Measurements from ENCODE around the gene SHCBP1L. TPM values are rescaled to one million over a fixed set of nuclear protein-coding genes. Genes with fewer than 3 reads are reported as not detected.

Gene SHCBP1L
- total and polyA plus RNA-seq, 4 donors, result 0.37 TPM; not detected in 3

DNA sequence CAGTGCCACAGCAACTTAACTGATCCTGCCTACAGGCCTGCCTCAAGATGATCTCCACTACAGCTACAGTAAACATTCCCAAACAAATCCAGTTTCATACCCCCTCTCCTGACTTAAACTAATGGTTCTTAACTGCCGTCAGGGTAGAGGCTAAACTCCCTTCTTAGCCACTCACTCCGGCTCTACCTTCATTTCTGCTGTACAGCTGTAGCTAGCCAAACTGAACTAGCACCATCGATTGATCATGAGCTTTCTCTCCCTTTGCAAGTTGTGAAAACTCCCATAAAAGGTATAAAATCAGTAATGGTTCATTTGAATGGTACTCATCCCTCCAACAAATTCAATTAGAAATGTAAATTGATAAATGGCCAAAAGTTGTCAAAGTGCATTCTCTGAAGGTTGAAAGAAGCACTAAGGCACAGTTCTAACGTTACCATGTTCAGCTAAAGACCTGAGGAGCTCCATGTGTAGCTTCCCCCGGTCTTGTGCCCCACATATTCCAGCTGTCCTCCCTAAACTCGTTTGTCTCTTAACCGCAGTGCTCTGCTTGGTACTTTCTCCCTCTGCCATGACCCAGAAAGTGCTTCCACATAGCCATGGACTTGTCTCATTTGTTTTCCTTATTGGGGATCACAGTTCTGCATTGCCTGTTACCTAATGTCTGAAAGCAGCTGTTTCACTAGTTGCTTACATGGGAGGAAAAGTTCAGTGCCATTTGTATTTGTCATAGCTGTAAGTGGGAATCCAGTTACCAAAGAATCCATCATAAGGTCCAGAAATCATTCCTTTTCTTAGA is 64.0 kb downstream of the SHCBP1L start:
- peaks cover 10 to 40% (median 39%) of the 10 kb centered on the region in 4 donors for H3K36me3 ChIP-seq (ENCODE audit: control insufficient read depth in 4 of 4, insufficient read depth in 3 of 4, low read depth in 1 of 4, low read length in 3 of 4)
- H3K4me1 ChIP-seq (ENCODE audit: control insufficient read depth in 4 of 4, insufficient read depth in 4 of 4, low read length in 3 of 4), result no peaks in the 10 kb centered on the region
- no peak for DNase-seq (ENCODE audit: low spot score)
- no peak overlapping the region for H3K27ac ChIP-seq (ENCODE audit: low read depth in 1 of 2, low read length in 2 of 2)
- H3K9ac ChIP-seq (ENCODE audit: low read depth in 1 of 2, low read length in 2 of 2), result no peak overlapping the region
- H3K9me3 ChIP-seq (ENCODE audit: control insufficient read depth in 4 of 4, low read length in 3 of 4), result no peaks in the 10 kb centered on the region
- H3K27me3 ChIP-seq (ENCODE audit: control insufficient read depth in 4 of 4, insufficient read depth in 4 of 4, low read length in 3 of 4), result no peaks in the 10 kb centered on the region
- no peak for TF ChIP-seq SP1 (IDR thresholded peaks at IDR 0.05)
- TF ChIP-seq, protein P1, sequence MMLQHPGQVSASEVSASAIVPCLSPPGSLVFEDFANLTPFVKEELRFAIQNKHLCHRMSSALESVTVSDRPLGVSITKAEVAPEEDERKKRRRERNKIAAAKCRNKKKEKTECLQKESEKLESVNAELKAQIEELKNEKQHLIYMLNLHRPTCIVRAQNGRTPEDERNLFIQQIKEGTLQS (IDR thresholded peaks at IDR 0.05), result no peak
- TF ChIP-seq, protein P2, sequence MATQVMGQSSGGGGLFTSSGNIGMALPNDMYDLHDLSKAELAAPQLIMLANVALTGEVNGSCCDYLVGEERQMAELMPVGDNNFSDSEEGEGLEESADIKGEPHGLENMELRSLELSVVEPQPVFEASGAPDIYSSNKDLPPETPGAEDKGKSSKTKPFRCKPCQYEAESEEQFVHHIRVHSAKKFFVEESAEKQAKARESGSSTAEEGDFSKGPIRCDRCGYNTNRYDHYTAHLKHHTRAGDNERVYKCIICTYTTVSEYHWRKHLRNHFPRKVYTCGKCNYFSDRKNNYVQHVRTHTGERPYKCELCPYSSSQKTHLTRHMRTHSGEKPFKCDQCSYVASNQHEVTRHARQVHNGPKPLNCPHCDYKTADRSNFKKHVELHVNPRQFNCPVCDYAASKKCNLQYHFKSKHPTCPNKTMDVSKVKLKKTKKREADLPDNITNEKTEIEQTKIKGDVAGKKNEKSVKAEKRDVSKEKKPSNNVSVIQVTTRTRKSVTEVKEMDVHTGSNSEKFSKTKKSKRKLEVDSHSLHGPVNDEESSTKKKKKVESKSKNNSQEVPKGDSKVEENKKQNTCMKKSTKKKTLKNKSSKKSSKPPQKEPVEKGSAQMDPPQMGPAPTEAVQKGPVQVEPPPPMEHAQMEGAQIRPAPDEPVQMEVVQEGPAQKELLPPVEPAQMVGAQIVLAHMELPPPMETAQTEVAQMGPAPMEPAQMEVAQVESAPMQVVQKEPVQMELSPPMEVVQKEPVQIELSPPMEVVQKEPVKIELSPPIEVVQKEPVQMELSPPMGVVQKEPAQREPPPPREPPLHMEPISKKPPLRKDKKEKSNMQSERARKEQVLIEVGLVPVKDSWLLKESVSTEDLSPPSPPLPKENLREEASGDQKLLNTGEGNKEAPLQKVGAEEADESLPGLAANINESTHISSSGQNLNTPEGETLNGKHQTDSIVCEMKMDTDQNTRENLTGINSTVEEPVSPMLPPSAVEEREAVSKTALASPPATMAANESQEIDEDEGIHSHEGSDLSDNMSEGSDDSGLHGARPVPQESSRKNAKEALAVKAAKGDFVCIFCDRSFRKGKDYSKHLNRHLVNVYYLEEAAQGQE (IDR thresholded peaks at IDR 0.05), result no peak
- no peak for TF ChIP-seq HNF4G (IDR thresholded peaks at IDR 0.05)
- no peak for TF ChIP-seq HNF4A (conservative IDR thresholded peaks at IDR 0.05)
- TF ChIP-seq RXRA (IDR thresholded peaks at IDR 0.05), result no peak
- no peak for TF ChIP-seq YY1 (IDR thresholded peaks at IDR 0.05)
- no peak for TF ChIP-seq NR2F2 (IDR thresholded peaks at IDR 0.05)
- no peak for TF ChIP-seq JUND (IDR thresholded peaks at IDR 0.05)
- TF ChIP-seq TAF1 (conservative IDR thresholded peaks at IDR 0.05), result no peak
- no peak for TF ChIP-seq FOXA1 (IDR thresholded peaks at IDR 0.05)
- TF ChIP-seq, protein P3, sequence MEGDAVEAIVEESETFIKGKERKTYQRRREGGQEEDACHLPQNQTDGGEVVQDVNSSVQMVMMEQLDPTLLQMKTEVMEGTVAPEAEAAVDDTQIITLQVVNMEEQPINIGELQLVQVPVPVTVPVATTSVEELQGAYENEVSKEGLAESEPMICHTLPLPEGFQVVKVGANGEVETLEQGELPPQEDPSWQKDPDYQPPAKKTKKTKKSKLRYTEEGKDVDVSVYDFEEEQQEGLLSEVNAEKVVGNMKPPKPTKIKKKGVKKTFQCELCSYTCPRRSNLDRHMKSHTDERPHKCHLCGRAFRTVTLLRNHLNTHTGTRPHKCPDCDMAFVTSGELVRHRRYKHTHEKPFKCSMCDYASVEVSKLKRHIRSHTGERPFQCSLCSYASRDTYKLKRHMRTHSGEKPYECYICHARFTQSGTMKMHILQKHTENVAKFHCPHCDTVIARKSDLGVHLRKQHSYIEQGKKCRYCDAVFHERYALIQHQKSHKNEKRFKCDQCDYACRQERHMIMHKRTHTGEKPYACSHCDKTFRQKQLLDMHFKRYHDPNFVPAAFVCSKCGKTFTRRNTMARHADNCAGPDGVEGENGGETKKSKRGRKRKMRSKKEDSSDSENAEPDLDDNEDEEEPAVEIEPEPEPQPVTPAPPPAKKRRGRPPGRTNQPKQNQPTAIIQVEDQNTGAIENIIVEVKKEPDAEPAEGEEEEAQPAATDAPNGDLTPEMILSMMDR (IDR thresholded peaks at IDR 0.05; ENCODE audit: low read depth, low read length, missing input control), result no peak
- TF ChIP-seq, protein P4, sequence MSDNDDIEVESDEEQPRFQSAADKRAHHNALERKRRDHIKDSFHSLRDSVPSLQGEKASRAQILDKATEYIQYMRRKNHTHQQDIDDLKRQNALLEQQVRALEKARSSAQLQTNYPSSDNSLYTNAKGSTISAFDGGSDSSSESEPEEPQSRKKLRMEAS (IDR thresholded peaks at IDR 0.05), result no peak
- TF ChIP-seq, protein P5, sequence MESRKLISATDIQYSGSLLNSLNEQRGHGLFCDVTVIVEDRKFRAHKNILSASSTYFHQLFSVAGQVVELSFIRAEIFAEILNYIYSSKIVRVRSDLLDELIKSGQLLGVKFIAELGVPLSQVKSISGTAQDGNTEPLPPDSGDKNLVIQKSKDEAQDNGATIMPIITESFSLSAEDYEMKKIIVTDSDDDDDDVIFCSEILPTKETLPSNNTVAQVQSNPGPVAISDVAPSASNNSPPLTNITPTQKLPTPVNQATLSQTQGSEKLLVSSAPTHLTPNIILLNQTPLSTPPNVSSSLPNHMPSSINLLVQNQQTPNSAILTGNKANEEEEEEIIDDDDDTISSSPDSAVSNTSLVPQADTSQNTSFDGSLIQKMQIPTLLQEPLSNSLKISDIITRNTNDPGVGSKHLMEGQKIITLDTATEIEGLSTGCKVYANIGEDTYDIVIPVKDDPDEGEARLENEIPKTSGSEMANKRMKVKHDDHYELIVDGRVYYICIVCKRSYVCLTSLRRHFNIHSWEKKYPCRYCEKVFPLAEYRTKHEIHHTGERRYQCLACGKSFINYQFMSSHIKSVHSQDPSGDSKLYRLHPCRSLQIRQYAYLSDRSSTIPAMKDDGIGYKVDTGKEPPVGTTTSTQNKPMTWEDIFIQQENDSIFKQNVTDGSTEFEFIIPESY (IDR thresholded peaks at IDR 0.05), result no peak
- TF ChIP-seq EGR1 (IDR thresholded peaks at IDR 0.05; ENCODE audit: low read depth in 2 of 2), result no peak
- no peak for TF ChIP-seq RAD21 (IDR thresholded peaks at IDR 0.05)
- no peak for TF ChIP-seq FOXA2 (IDR thresholded peaks at IDR 0.05)
- WGBS, result 82% methylated on average over 7 of the region's 7 CpGs
- H3K4me3 ChIP-seq (ENCODE audit: low read depth in 1 of 3, low read length in 3 of 3), result no peak overlapping the region
